SK-N-MC (cell line): ENCODE data around the gene SCN8A.

Experiments used
- EZH2 ChIP-seq: fragments of 200-600 bp; sonication (generic); IDR thresholded peaks from one replicate; pipeline ENCODE4 v1.6.1; 2017; ENCODE audit warnings: antibody characterized with exemption
- FOXP2 ChIP-seq: optimal IDR thresholded peaks from 2 replicates; pipeline ENCODE3; 2011; ENCODE audit warnings: mild to moderate bottlenecking, moderate library complexity; ENCODE audit not compliant: insufficient read depth; ENCODE audit errors: extremely low read length, control extremely low read depth
- POLR2AphosphoS5 ChIP-seq: IDR thresholded peaks from 2 replicates; pipeline ENCODE4 v1.6.1; 2012; ENCODE audit warnings: mild to moderate bottlenecking, low read depth, low read length, borderline replicate concordance

DNA sequence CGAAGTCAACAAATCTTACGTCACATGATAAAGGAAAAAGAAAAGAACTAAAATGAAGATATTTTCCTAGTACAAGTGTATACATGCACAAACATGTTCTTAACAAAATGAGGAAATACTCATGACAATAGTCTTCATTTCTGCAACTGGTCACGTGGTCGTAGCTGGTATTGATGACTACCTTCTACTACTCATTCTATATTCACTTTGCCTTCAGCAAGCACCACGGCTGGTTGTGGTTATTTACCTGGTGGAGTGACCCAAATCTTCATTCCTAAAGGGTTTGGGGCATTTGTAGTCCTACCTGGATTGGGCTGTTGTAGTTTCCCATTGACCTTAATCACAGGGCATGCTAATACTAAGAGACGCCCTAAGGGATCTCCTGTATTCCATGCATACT is 206.3 kb downstream of the SCN8A start:
- TF ChIP-seq EZH2 (no peak), POLR2AphosphoS5 (no peak), FOXP2 (no peak)
